ENCODE measurements around the gene GATB. TPM values are rescaled to one million over a fixed set of nuclear protein-coding genes. Genes with fewer than 3 reads are reported as not detected.

The GATB gene
- total and polyA plus RNA-seq, 2 of the 4 experiments (the other 2 are of a cell fraction), result 18.7 to 20.3 TPM

DNA sequence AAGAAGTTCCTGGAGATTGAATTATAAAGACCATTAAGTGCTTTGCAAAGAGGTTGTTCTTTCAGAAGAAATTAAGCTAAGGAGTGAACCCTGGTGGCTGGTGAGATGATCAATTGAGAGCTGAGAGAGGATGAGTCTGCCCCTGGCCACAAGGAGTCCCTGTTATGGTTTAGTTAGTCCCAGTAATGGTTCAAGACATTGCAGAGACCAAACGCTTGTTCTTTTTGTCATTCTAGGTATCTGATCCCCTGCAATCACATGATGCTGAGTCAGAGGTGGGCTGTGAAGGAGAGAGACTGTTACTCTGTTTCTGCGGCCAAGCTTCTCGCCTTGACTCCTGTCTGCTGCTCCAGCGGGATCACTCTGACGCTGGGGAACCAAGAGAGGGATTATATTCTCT is 114.5 kb downstream of the GATB start:
- H3K23ac ChIP-seq (ENCODE audit: low read depth, low read length), result no peak overlapping the region
- H3K9ac ChIP-seq (ENCODE audit: low read depth, low read length), result no peak overlapping the region
- no peak overlapping the region for H4K8ac ChIP-seq (ENCODE audit: low read depth in 2 of 2, low read length in 2 of 2)
- no peak overlapping the region for H3K56ac ChIP-seq (ENCODE audit: extremely low read depth, insufficient read depth, low read length)
- in situ Hi-C loops (cut with MboI; ENCODE audit: low sequenced_read_pairs) (no loop called here), dilution Hi-C loops (cut with HindIII; ENCODE audit: low sequenced_read_pairs, unreplicated experiment) (no loop called here), intact Hi-C loops (cut with micrococcal nuclease) (loop anchor here (10.0 kb wide), 1 partner anchor 728 kb away; no protein-coding TSS in a partner anchor)
- WGBS, 2 experiments (ENCODE audit: extremely low coverage in 2 of 2, insufficient read length in 1 of 2), result 92% methylated on average over 2 of the region's 5 CpGs; no CpG with 5 or more reads in 1 of the 2 experiments
- H3K36me3 ChIP-seq (ENCODE audit: control insufficient read depth, insufficient read depth, low read length), result no peaks in the 10 kb centered on the region
- TF ChIP-seq FOS (IDR thresholded peaks at IDR 0.05; ENCODE audit: low read depth, low read length) (no peak), CEBPB (IDR thresholded peaks at IDR 0.05; ENCODE audit: low read depth, low read length) (no peak), MXI1 (IDR thresholded peaks at IDR 0.05; ENCODE audit: borderline replicate concordance, low read depth, low read length) (no peak), SMC3 (IDR thresholded peaks at IDR 0.05; ENCODE audit: low read depth, low read length) (no peak), RAD21 (IDR thresholded peaks at IDR 0.05; ENCODE audit: low read length) (no peak), RCOR1 (IDR thresholded peaks at IDR 0.05; ENCODE audit: insufficient replicate concordance, low read length) (no peak)
- TF ChIP-seq, protein P1, sequence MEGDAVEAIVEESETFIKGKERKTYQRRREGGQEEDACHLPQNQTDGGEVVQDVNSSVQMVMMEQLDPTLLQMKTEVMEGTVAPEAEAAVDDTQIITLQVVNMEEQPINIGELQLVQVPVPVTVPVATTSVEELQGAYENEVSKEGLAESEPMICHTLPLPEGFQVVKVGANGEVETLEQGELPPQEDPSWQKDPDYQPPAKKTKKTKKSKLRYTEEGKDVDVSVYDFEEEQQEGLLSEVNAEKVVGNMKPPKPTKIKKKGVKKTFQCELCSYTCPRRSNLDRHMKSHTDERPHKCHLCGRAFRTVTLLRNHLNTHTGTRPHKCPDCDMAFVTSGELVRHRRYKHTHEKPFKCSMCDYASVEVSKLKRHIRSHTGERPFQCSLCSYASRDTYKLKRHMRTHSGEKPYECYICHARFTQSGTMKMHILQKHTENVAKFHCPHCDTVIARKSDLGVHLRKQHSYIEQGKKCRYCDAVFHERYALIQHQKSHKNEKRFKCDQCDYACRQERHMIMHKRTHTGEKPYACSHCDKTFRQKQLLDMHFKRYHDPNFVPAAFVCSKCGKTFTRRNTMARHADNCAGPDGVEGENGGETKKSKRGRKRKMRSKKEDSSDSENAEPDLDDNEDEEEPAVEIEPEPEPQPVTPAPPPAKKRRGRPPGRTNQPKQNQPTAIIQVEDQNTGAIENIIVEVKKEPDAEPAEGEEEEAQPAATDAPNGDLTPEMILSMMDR (conservative IDR thresholded peaks at IDR 0.05; ENCODE audit: low read depth, low read length), result no peak
- TF ChIP-seq, protein P2, sequence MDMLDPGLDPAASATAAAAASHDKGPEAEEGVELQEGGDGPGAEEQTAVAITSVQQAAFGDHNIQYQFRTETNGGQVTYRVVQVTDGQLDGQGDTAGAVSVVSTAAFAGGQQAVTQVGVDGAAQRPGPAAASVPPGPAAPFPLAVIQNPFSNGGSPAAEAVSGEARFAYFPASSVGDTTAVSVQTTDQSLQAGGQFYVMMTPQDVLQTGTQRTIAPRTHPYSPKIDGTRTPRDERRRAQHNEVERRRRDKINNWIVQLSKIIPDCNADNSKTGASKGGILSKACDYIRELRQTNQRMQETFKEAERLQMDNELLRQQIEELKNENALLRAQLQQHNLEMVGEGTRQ (IDR thresholded peaks at IDR 0.05; ENCODE audit: low read depth, low read length), result no peak
- no peaks in the 10 kb centered on the region for H3K9me3 ChIP-seq (ENCODE audit: control insufficient read depth, insufficient read depth, low read length)
- H2AK9ac ChIP-seq (replicated peaks; ENCODE audit: low read depth, low read length, poor library complexity), result no peak overlapping the region
- no peak overlapping the region for H2BK5ac ChIP-seq (ENCODE audit: low read depth, low read length, poor library complexity, severe bottlenecking)
- no peak overlapping the region for H2BK20ac ChIP-seq (ENCODE audit: low read depth, low read length)
- H2BK120ac ChIP-seq (ENCODE audit: low read depth, low read length), result no peak overlapping the region
- H3K79me1 ChIP-seq (ENCODE audit: low read depth in 1 of 2, low read length in 2 of 2), result no peaks in the 10 kb centered on the region
- no peak overlapping the region for H2AK5ac ChIP-seq (ENCODE audit: low read depth, low read length)
- H3K4me2 ChIP-seq (ENCODE audit: low read depth, low read length), result no peak overlapping the region
- H3K27me3 ChIP-seq (ENCODE audit: control insufficient read depth, insufficient read depth, low read length), result peaks cover 25% of the 10 kb centered on the region
- H3K14ac ChIP-seq (replicated peaks; ENCODE audit: low read depth, low read length), result no peak overlapping the region
- H2AFZ ChIP-seq (replicated peaks; ENCODE audit: low read length, poor library complexity), result no peak overlapping the region
- POLR2A ChIA-PET (ENCODE audit: unreplicated experiment), result no interaction called here
- BruUV-seq (replicated peaks), result no TSS peak
- H3K27ac ChIP-seq (ENCODE audit: insufficient read depth, low read length), result no peak overlapping the region
- no peaks in the 10 kb centered on the region for H3K4me1 ChIP-seq (ENCODE audit: control insufficient read depth, insufficient read depth, low read length)
- H4K5ac ChIP-seq (ENCODE audit: low read depth, low read length), result no peak overlapping the region
- no peak overlapping the region for H3K18ac ChIP-seq (ENCODE audit: low read depth, low read length)
- no peak overlapping the region for H4K91ac ChIP-seq (ENCODE audit: insufficient read depth, low read depth, low read length)
- no peak overlapping the region for H3K4me3 ChIP-seq (ENCODE audit: insufficient read depth, low read depth, low read length)
- no peak overlapping the region for H3K4ac ChIP-seq (ENCODE audit: low read depth, low read length)
- no peaks in the 10 kb centered on the region for H3K9me1 ChIP-seq (ENCODE audit: insufficient read depth, low read length)
- no peak for DNase-seq
- CTCF ChIA-PET, result interaction anchor here (1.7 kb wide), 1 partner anchor 18 kb away, joined by 4 read pairs; no protein-coding TSS in a partner anchor
- H4K20me1 ChIP-seq (ENCODE audit: insufficient read depth, low read length), result no peaks in the 10 kb centered on the region
- ATAC-seq (ENCODE audit: low read depth), result no peak
- no peak overlapping the region for H2BK15ac ChIP-seq (ENCODE audit: low read depth, low read length)

All from IMR-90 (cell line).